Prostate gland (tissue), 2 donors: Measurements from ENCODE around the gene RGS7. TPM values are rescaled to one million over a fixed set of nuclear protein-coding genes. Genes with fewer than 3 reads are reported as not detected.
"Not testable (repeated sequence)": the region's sequence is repeated elsewhere in the genome, so short reads cannot be mapped to it uniquely, and the experiment has no call there.

Experiments used
- DNase-seq: peaks from one replicate; pipeline ENCODE4 v3.0.0-alpha.2; 2019; ENCODE audit warnings: low spot score
- H3K27ac ChIP-seq, 2 donors: fragments of 200-600 bp; sonication (generic); 2 replicates each; pipeline ENCODE4 v1.5.1; 2017 to 2019
- H3K27me3 ChIP-seq: fragments of 200-600 bp; sonication (generic); replicated peaks from 2 replicates; pipeline ENCODE4 v1.5.1; 2019; ENCODE audit not compliant: insufficient read depth
- H3K36me3 ChIP-seq, 2 donors: fragments of 200-600 bp; sonication (generic); 1 replicate in 1 of 2; 2 replicates in 1 of 2; pipeline versions ENCODE4 v1.5.1 to v1.8.1; 2017 to 2019
- H3K4me1 ChIP-seq: fragments of 200-600 bp; sonication (generic); replicated peaks from 2 replicates; pipeline ENCODE4 v1.5.1; 2019
- H3K4me3 ChIP-seq, 2 donors: fragments of 200-600 bp; sonication (generic); 2 replicates each; pipeline ENCODE4 v1.5.1; 2017 to 2019
- H3K9me3 ChIP-seq: fragments of 200-600 bp; sonication (generic); 2 replicates; pipeline ENCODE4 v1.5.1; 2017
- POLR2A ChIP-seq: fragments of 450-650 bp; IDR thresholded peaks from one replicate; pipeline ENCODE4 v1.6.1; 2016; ENCODE audit warnings: antibody characterized with exemption, mild to moderate bottlenecking
- POLR2AphosphoS5 ChIP-seq: sonication (generic); formaldehyde crosslinking; IDR thresholded peaks from one replicate; pipeline ENCODE4 v1.6.1; 2017; ENCODE audit warnings: antibody characterized with exemption
- WGBS: methylation state at CpG from one replicate; pipeline ENCODE4 v1.1.5; 2018; 5-methylcytosine and 5-hydroxymethylcytosine counted together
- intact Hi-C: fragments of 100-400 bp; cut with DNase I; formaldehyde crosslinking; loops from one replicate; pipeline ENCODE4 v1.14.2; 2022
- total RNA-seq, 2 donors: library from RNA; depleted of rRNA; stranded (reverse); fragments of >200 nt; gene quantifications; one replicate each; pipeline ENCODE4 v1.1.0, GENCODE V29; 2016
- TF ChIP-seq, protein P1 (sequence below), 4 experiments: fragments of 200-600 bp in 2 of 4; fragments of 450-650 bp in 2 of 4; sonication (generic) in 2 of 4; IDR thresholded peaks; 1 replicate in 3 of 4; 2 replicates in 1 of 4; pipeline ENCODE4 v1.5.1; 2016 to 2019; ENCODE audit warnings: antibody characterized with exemption in 4 of 4, mild to moderate bottlenecking in 2 of 4, moderate library complexity in 2 of 4

Gene RGS7
- total RNA-seq, 2 donors from 2014 or later: 0.32 to 1.3 TPM

DNA sequence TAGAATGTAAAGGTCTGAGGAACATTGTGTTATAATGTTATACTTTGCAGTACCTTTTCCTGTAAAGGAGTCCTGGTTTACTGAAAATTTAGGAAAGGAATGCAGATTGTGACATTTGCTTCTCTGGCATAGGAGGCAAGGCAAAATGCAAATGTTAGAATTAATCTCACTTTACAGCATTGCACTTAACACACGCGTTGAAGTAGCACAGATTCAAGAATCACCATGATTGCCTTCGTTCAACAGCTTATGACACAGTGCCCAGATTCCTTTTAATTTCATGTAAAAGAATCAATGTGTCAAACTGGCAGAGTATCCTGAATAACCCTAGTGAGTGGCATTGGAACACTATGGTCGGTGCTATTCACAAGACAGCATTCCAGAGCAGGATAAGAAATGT is 47.4 kb downstream of the RGS7 start:
- intact Hi-C loops: no loop called here
- Histone ChIP-seq H3K4me1 (no peaks in the 10 kb centered on the region), H3K27me3 (no peaks in the 10 kb centered on the region), H3K4me3 (no peak overlapping the region), H3K36me3 (no peaks in the 10 kb centered on the region), H3K9me3 (no peaks in the 10 kb centered on the region), H3K27ac (no peak overlapping the region)
- DNase-seq: no peak
- 84% methylated on average over 4 of the region's 4 CpGs for WGBS
- TF ChIP-seq POLR2A: no peak
- TF ChIP-seq, protein P1, sequence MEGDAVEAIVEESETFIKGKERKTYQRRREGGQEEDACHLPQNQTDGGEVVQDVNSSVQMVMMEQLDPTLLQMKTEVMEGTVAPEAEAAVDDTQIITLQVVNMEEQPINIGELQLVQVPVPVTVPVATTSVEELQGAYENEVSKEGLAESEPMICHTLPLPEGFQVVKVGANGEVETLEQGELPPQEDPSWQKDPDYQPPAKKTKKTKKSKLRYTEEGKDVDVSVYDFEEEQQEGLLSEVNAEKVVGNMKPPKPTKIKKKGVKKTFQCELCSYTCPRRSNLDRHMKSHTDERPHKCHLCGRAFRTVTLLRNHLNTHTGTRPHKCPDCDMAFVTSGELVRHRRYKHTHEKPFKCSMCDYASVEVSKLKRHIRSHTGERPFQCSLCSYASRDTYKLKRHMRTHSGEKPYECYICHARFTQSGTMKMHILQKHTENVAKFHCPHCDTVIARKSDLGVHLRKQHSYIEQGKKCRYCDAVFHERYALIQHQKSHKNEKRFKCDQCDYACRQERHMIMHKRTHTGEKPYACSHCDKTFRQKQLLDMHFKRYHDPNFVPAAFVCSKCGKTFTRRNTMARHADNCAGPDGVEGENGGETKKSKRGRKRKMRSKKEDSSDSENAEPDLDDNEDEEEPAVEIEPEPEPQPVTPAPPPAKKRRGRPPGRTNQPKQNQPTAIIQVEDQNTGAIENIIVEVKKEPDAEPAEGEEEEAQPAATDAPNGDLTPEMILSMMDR (IDR thresholded peaks at IDR 0.05): no peak
- TF ChIP-seq POLR2AphosphoS5: no peak

DNA sequence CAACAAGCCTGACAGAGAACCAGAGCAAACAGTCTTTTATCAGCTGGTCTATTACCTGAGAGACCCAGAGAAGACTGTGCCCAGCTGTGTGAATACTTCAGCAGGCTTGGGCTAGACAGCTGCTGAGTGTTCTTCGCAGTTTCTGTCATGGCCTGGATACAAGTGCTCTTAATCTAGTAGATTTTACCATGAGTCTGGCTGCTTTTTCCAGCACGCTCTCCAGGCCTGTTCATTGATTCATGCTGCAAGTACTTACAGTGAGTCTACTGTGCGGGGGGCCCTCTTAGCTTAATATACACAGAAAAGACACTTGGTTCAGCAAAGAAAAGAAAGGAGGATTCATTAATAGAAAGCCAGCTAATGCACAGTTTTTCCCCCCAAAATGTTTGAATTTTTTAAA is 48.5 kb downstream of the RGS7 start:
- H3K9me3 ChIP-seq: no peaks in the 10 kb centered on the region
- no peaks in the 10 kb centered on the region for H3K4me1 ChIP-seq
- no peak overlapping the region for H3K4me3 ChIP-seq
- H3K36me3 ChIP-seq: no peaks in the 10 kb centered on the region
- no peak for DNase-seq
- TF ChIP-seq, protein P1 (IDR thresholded peaks at IDR 0.05): no peak
- TF ChIP-seq POLR2A (no peak), POLR2AphosphoS5 (no peak)
- 83% methylated on average over 3 of the region's 3 CpGs for WGBS
- intact Hi-C loops: no loop called here
- no peak overlapping the region for H3K27ac ChIP-seq
- no peaks in the 10 kb centered on the region for H3K27me3 ChIP-seq

DNA sequence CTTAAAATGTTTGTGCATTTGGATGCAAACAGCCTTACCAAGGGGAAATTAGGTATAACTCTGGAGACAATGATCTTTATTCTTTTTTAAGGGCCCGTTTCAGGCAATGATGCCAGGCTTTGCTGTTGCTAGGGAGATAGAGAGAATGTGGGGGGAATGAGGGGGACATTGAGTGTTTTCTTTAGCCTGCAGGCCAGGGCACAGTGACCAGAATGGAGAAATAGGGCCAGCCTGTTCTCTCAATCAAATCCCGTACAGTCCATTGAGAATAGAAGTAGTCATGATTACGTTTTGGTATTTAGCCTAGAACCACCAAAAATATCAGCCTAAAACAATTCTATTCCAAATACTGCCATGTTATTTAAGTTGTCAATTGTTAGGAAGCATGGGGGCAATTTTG is 49.0 kb downstream of the RGS7 start:
- Histone ChIP-seq H3K9me3 (no peaks in the 10 kb centered on the region), H3K4me3 (no peak overlapping the region), H3K4me1 (no peaks in the 10 kb centered on the region), H3K36me3 (no peaks in the 10 kb centered on the region), H3K27ac (no peak overlapping the region), H3K27me3 (no peaks in the 10 kb centered on the region)
- intact Hi-C loops: no loop called here
- WGBS: 66% methylated on average over 3 of the region's 3 CpGs
- DNase-seq: no peak
- TF ChIP-seq POLR2A: no peak
- TF ChIP-seq POLR2AphosphoS5: no peak

DNA sequence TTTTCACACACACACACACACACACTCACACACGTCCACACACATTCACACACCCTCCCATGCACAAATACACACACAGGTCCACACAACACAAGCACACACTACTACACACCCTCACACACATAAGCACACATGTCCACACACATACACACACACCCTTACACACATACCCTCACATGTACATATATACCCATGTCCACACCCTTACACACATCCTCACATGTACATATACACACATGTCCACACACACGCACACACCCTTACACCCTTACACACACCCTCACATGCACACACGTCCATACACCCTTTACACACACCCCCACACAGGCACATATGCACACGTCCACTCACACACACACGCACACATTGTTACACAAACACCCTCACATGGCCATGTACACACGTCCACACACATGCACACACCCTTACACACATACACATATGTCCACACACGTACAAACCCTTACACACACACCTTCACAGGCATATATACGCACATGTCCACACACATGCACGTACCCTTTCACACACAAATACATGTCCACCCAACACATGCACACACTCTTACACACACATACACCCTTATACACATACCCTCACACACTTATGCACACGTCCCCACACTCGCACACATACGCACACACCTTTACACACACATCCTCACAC is 50.7 kb downstream of the RGS7 start:
- no peak for TF ChIP-seq POLR2A
- TF ChIP-seq POLR2AphosphoS5: no peak
- TF ChIP-seq, protein P1 (IDR thresholded peaks at IDR 0.05): no peak
- Histone ChIP-seq H3K4me1 (no peaks in the 10 kb centered on the region), H3K9me3 (no peaks in the 10 kb centered on the region), H3K27me3 (no peaks in the 10 kb centered on the region), H3K36me3 (no peaks in the 10 kb centered on the region), H3K27ac (no peak overlapping the region), H3K4me3 (no peak overlapping the region)
- WGBS: 90% methylated on average over 12 of the region's 12 CpGs
- no peak for DNase-seq
- intact Hi-C loops: no loop called here

DNA sequence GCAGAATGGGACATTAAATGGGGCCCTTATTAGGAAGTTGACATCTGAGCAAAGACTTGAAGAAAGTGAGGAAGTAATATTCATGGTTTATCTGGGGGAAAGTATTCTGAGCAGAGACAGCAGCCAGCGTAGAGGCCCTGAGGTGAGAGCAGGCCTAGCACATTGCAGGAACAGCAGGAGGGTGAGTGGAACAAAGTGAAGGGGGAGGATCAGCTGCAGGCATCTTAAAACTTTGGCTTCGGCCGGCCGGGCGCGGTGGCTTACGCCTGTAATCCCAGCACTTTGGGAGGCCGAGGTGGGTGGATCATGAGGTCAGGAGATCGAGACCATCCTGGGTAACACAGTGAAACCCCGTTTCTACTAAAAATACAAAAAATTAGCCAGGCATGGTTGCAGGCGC is 55.0 kb downstream of the RGS7 start:
- DNase-seq, H3K9me3 ChIP-seq, H3K27ac ChIP-seq, H3K4me1 ChIP-seq, intact Hi-C loops, H3K4me3 ChIP-seq, H3K27me3 ChIP-seq, H3K36me3 ChIP-seq: not testable (repeated sequence)
- WGBS: 92% methylated on average over 11 of the region's 11 CpGs

DNA sequence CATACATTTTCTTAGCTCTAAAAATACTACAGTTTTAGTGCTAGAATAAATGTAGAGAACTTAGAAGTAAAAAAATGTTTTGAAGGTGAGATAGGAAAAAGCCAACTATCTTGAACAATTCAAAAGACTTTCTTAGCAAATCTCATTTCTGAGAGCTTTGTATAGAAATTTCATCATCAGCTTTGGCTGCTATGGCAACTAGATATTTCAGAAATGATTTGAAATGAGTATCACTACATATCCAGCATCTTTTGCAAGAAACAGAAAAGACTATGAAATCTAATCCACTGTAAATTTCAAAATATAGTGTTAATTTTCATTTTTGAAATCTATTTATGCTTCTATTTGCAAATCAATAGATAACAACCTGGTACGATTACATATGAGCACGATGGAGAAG is 57.7 kb downstream of the RGS7 start:
- DNase-seq: no peak
- no peaks in the 10 kb centered on the region for H3K36me3 ChIP-seq
- no peaks in the 10 kb centered on the region for H3K9me3 ChIP-seq
- no peaks in the 10 kb centered on the region for H3K4me1 ChIP-seq
- TF ChIP-seq POLR2A (no peak), POLR2AphosphoS5 (no peak)
- TF ChIP-seq, protein P1 (IDR thresholded peaks at IDR 0.05): no peak
- no peaks in the 10 kb centered on the region for H3K27me3 ChIP-seq
- intact Hi-C loops: no loop called here
- 44% methylated on average over 2 of the region's 2 CpGs for WGBS
- H3K27ac ChIP-seq: no peak overlapping the region
- H3K4me3 ChIP-seq: no peak overlapping the region
